Thyroid gland (tissue), 4 donors: Measurements from ENCODE around the gene PPP1R15B.

ENCODE experiments used
- POLR2A ChIP-seq, 2 donors: fragments of 450-650 bp; IDR thresholded peaks; one replicate each; pipeline ENCODE4 v1.6.1; 2017; ENCODE audit warnings: antibody characterized with exemption in 2 of 2, mild to moderate bottlenecking in 2 of 2, moderate library complexity in 1 of 2
- TF ChIP-seq, protein P1 (sequence below), 6 experiments: fragments of 200-600 bp in 3 of 6; fragments of 450-650 bp in 3 of 6; sonication (generic) in 3 of 6; IDR thresholded peaks; one replicate each; pipeline ENCODE4 v1.5.1; 2016 to 2019; ENCODE audit warnings: antibody characterized with exemption in 6 of 6, mild to moderate bottlenecking in 2 of 6, inconsistent platforms in 1 of 6, moderate library complexity in 1 of 6

DNA sequence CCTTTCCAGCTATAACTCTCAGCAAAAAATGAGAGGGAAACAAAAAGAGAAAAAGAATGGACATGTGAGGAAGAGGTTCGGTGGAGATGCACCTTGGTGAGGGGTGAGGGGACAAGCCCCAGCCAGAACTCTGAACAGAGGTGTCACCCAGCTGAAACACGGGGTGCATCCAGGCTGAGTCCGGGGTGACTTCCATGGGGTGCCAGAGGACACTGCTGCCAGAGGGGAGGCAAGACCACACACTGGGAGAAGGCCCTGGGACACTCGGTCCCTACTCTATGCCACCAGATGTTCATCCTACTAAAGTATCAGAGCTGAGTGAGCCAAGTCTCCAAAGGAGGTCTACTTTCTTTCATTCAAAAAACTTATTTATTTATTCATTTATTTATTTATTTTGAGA lies 36.1 kb upstream of the PPP1R15B start:
- TF ChIP-seq, protein P1, sequence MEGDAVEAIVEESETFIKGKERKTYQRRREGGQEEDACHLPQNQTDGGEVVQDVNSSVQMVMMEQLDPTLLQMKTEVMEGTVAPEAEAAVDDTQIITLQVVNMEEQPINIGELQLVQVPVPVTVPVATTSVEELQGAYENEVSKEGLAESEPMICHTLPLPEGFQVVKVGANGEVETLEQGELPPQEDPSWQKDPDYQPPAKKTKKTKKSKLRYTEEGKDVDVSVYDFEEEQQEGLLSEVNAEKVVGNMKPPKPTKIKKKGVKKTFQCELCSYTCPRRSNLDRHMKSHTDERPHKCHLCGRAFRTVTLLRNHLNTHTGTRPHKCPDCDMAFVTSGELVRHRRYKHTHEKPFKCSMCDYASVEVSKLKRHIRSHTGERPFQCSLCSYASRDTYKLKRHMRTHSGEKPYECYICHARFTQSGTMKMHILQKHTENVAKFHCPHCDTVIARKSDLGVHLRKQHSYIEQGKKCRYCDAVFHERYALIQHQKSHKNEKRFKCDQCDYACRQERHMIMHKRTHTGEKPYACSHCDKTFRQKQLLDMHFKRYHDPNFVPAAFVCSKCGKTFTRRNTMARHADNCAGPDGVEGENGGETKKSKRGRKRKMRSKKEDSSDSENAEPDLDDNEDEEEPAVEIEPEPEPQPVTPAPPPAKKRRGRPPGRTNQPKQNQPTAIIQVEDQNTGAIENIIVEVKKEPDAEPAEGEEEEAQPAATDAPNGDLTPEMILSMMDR (IDR thresholded peaks at IDR 0.05) = no peak
- TF ChIP-seq POLR2A (IDR thresholded peaks at IDR 0.05) = no peak
